BLaER1 treated with 17β-estradiol and CSF1 and Interleukin-3, amounts not matched to agents 10 nM and 100 nM (cell line): ENCODE measurements around the gene ZSCAN2.

Source experiments
- H3K27ac ChIP-seq, 11 experiments: shearing (Covaris generic); formaldehyde crosslinking; 2 replicates each; pipeline ENCODE4 v1.8.1; 2022
- H3K27me3 ChIP-seq, 11 experiments: shearing (Covaris generic); formaldehyde crosslinking; 2 replicates each; pipeline ENCODE4 v1.8.1; 2022
- H3K36me3 ChIP-seq, 11 experiments: shearing (Covaris generic); formaldehyde crosslinking; 2 replicates each; pipeline ENCODE4 v1.8.1; 2022
- H3K4me1 ChIP-seq, 10 experiments: shearing (Covaris generic); formaldehyde crosslinking; 2 replicates each; pipeline ENCODE4 v1.8.1; 2022
- H3K4me2 ChIP-seq, 11 experiments: shearing (Covaris generic); formaldehyde crosslinking; 2 replicates each; pipeline ENCODE4 v1.8.1; 2022
- H3K4me3 ChIP-seq, 10 experiments: shearing (Covaris generic); formaldehyde crosslinking; 2 replicates each; pipeline ENCODE4 v1.8.1; 2022
- H3K9ac ChIP-seq, 11 experiments: shearing (Covaris generic); formaldehyde crosslinking; 2 replicates each; pipeline ENCODE4 v1.8.1; 2022
- H3K9me3 ChIP-seq, 11 experiments: shearing (Covaris generic); formaldehyde crosslinking; replicated peaks in 1 of 11; 2 replicates each; pipeline ENCODE4 v1.8.1; 2022
- H4K20me1 ChIP-seq, 11 experiments: shearing (Covaris generic); formaldehyde crosslinking; 2 replicates each; pipeline ENCODE4 v1.8.1; 2022
- Cebpa-rat ChIP-seq, 11 experiments: shearing (Covaris generic); IDR thresholded peaks; 2 replicates each; pipeline ENCODE4 v1.8.1; 2022

ZSCAN2 gene

DNA sequence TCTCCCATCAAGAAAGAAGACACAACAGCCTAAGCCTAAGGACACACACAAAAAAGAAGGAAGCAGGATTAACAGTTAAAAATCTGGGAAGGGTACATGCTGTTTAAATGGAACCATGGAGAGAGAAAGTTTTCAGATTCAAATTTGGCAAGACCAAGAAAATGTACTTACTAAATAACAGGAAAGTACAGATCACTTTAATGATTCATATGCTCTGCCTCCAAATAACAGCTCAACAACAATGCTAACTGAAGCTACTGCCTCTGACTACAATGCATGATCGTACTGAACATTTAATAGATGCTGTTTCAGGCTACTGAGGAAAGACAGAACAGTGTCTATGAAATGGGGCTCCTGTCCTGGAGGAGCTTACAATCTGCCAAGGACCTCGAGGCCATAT lies 65.6 kb downstream of the ZSCAN2 start:
- Histone ChIP-seq H3K4me2 (no peak overlapping the region), H3K9ac (no peak overlapping the region), H4K20me1 (peaks cover 0 to 9% (median 0%) of the 10 kb centered on the region in 11 experiments; a peak in 1 of 22 replicates), H3K4me3 (no peak overlapping the region), H3K36me3 (peaks cover 66 to 96% (median 73%) of the 10 kb centered on the region in 11 experiments), H3K27ac (no peak overlapping the region), H3K4me1 (no peaks in the 10 kb centered on the region), H3K27me3 (no peaks in the 10 kb centered on the region), H3K9me3 (no peaks in the 10 kb centered on the region)
- no peak for TF ChIP-seq Cebpa-rat (IDR thresholded peaks at IDR 0.05)

DNA sequence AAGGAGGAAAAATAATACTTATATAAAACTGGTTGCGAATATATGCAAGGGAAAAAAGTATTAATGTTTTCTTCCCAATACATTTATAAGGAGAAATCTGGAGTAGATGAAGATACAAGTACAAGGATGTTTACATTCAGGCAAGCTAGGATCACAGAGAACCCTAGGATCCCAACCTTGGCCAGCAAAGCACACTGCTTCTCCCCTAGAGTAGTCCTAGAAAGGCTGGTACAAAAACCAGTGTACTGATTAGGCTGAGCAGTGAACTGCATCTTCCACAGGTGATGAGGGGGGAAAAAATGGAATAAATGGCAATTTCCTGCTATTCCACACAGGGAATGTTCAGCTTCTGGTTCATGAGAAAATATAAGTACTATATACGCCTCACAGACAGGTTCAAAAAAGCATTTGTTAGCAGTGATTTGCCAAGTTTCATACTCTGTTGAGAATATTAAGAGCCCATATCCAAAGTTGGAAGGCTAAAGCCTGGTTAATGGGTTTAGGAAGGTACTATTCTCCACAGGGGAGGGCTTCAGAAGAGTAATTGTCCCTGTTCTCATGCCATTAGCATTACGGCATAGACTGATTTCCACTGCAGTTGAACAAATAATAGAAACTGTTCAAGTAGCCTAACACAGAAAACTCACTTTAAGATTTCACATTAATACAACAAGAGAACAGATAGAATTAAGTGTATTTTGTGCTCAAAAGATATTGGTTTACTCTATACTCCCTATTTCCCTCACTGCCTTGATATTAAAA lies 67.6 kb downstream of the ZSCAN2 start:
- no peaks in the 10 kb centered on the region for H3K27me3 ChIP-seq
- H4K20me1 ChIP-seq, result peaks cover 0 to 9% (median 0%) of the 10 kb centered on the region in 11 experiments; a peak in 1 of 22 replicates
- no peak for TF ChIP-seq Cebpa-rat (IDR thresholded peaks at IDR 0.05)
- H3K27ac ChIP-seq, result no peak overlapping the region
- H3K4me2 ChIP-seq, result no peak overlapping the region
- peaks cover 74 to 91% (median 81%) of the 10 kb centered on the region in 11 experiments for H3K36me3 ChIP-seq
- 0 out of 22 replicates have a peak, but pooled peaks cover 0 to under 1% (median 0%) of the 10 kb centered on the region in 11 experiments for H3K9me3 ChIP-seq
- no peak overlapping the region for H3K9ac ChIP-seq
- H3K4me3 ChIP-seq, result no peak overlapping the region
- H3K4me1 ChIP-seq, result no peaks in the 10 kb centered on the region

GRCh38 chr15:84669726-84670125 lies 68.9 kb downstream of the ZSCAN2 start:
- H3K4me3 ChIP-seq, result no peak overlapping the region
- H3K27me3 ChIP-seq, result no peaks in the 10 kb centered on the region
- H3K9me3 ChIP-seq, result 0 out of 22 replicates have a peak, but pooled peaks cover 0 to 6% (median 0%) of the 10 kb centered on the region in 11 experiments
- H4K20me1 ChIP-seq, result peaks cover 0 to 9% (median 0%) of the 10 kb centered on the region in 11 experiments; a peak in 2 of 22 replicates
- no peak overlapping the region for H3K4me2 ChIP-seq
- no peak for TF ChIP-seq Cebpa-rat (IDR thresholded peaks at IDR 0.05)
- no peak overlapping the region for H3K9ac ChIP-seq
- no peaks in the 10 kb centered on the region for H3K4me1 ChIP-seq
- H3K36me3 ChIP-seq, result peaks cover 82 to 91% (median 88%) of the 10 kb centered on the region in 11 experiments
- H3K27ac ChIP-seq, result no peak overlapping the region

GRCh38 chr15:84671211-84671610 lies 70.4 kb downstream of the ZSCAN2 start:
- Histone ChIP-seq H3K4me2 (no peak overlapping the region), H3K36me3 (peaks cover 78 to 91% (median 85%) of the 10 kb centered on the region in 11 experiments), H3K9me3 (0 out of 22 replicates have a peak, but pooled peaks cover 0 to 6% (median 0%) of the 10 kb centered on the region in 11 experiments), H3K27me3 (no peaks in the 10 kb centered on the region), H4K20me1 (peaks cover 0 to 9% (median 0%) of the 10 kb centered on the region in 11 experiments; a peak in 3 of 22 replicates), H3K4me1 (peaks cover 0 to 13% (median under 1%) of the 10 kb centered on the region in 10 experiments; a peak in 8 of 20 replicates), H3K27ac (no peak overlapping the region), H3K9ac (no peak overlapping the region), H3K4me3 (no peak overlapping the region)
- no peak for TF ChIP-seq Cebpa-rat (IDR thresholded peaks at IDR 0.05)
